ENCODE results near the gene NPHP1. TPM values are rescaled to one million over a fixed set of nuclear protein-coding genes. Genes with fewer than 3 reads are reported as not detected.

The NPHP1 gene
- polyA plus RNA-seq, 1 donor from 2014 or later = 8.0 TPM

- Histone ChIP-seq H3K4me3 (ENCODE audit: low read length) (no peak overlapping the region), H3K9ac (ENCODE audit: low read length) (no peak overlapping the region), H3K27me3 (ENCODE audit: insufficient read depth, low read depth, low read length) (no peaks in the 10 kb centered on the region), H3K27ac (ENCODE audit: low read length) (no peak overlapping the region), H3F3A (ENCODE audit: insufficient read depth, low read length, poor library complexity, severe bottlenecking) (no peaks in the 10 kb centered on the region), H3K9me3 (ENCODE audit: low read length) (no peaks in the 10 kb centered on the region), H3K79me2 (replicated peaks; ENCODE audit: insufficient read depth, low read length) (no peaks in the 10 kb centered on the region), H3K36me3 (ENCODE audit: insufficient read depth, low read length) (no peaks in the 10 kb centered on the region), H3K9me2 (ENCODE audit: insufficient read depth, low read length) (no peaks in the 10 kb centered on the region), H2AFZ (ENCODE audit: low read depth, low read length) (no peak overlapping the region), H3K4me2 (ENCODE audit: low read length) (no peak overlapping the region), H4K20me1 (ENCODE audit: insufficient read depth) (no peaks in the 10 kb centered on the region)
- TF ChIP-seq EZH2 (IDR thresholded peaks at IDR 0.05; ENCODE audit: borderline replicate concordance, insufficient read depth, low read length, poor library complexity, severe bottlenecking) (no peak), TAF1 (IDR thresholded peaks at IDR 0.05; ENCODE audit: low read depth) (no peak), POLR2AphosphoS5 (IDR thresholded peaks at IDR 0.05) (no peak)
Observed at GRCh38 chr2:110107092-110108079, 97.4 kb downstream of the NPHP1 start.

DNA sequence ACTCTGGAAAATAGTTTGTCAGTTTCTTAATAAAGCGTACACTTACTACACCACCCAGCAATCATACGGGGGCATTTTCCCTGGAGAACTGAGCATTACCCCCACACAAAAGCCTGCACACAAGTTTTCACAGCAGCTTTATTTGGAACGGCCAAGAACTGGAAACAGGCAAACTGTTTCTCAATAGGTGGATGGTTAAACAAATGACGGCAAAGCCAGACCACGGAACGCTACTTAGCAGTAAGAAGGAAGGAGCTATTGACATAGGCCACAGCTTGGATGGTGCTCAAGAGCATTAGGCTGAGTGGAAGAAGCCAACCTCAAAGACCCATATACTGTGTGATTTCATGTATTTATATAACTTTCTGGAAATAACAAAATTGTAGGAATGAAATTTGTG, 98.2 kb downstream of the NPHP1 start:
- no peaks in the 10 kb centered on the region for H4K20me1 ChIP-seq (ENCODE audit: insufficient read depth)
- H3K4me3 ChIP-seq (ENCODE audit: low read length) = no peak overlapping the region
- H3K36me3 ChIP-seq (ENCODE audit: insufficient read depth, low read length) = no peaks in the 10 kb centered on the region
- H3K27me3 ChIP-seq (ENCODE audit: insufficient read depth, low read depth, low read length) = no peaks in the 10 kb centered on the region
- no peaks in the 10 kb centered on the region for H3K79me2 ChIP-seq (replicated peaks; ENCODE audit: insufficient read depth, low read length)
- TF ChIP-seq MXI1 (conservative IDR thresholded peaks at IDR 0.05; ENCODE audit: poor library complexity, severe bottlenecking) (no peak), EZH2 (IDR thresholded peaks at IDR 0.05; ENCODE audit: borderline replicate concordance, insufficient read depth, low read length, poor library complexity, severe bottlenecking) (no peak), RAD21 (conservative IDR thresholded peaks at IDR 0.05) (no peak), SMC3 (conservative IDR thresholded peaks at IDR 0.05; ENCODE audit: poor library complexity) (no peak), POLR2AphosphoS5 (IDR thresholded peaks at IDR 0.05) (no peak), CTCF (IDR thresholded peaks at IDR 0.05; ENCODE audit: poor library complexity, severe bottlenecking) (no peak), EP300 (conservative IDR thresholded peaks at IDR 0.05; ENCODE audit: poor library complexity, severe bottlenecking) (no peak), TAF1 (IDR thresholded peaks at IDR 0.05; ENCODE audit: low read depth) (no peak)
- TF ChIP-seq, protein P1, sequence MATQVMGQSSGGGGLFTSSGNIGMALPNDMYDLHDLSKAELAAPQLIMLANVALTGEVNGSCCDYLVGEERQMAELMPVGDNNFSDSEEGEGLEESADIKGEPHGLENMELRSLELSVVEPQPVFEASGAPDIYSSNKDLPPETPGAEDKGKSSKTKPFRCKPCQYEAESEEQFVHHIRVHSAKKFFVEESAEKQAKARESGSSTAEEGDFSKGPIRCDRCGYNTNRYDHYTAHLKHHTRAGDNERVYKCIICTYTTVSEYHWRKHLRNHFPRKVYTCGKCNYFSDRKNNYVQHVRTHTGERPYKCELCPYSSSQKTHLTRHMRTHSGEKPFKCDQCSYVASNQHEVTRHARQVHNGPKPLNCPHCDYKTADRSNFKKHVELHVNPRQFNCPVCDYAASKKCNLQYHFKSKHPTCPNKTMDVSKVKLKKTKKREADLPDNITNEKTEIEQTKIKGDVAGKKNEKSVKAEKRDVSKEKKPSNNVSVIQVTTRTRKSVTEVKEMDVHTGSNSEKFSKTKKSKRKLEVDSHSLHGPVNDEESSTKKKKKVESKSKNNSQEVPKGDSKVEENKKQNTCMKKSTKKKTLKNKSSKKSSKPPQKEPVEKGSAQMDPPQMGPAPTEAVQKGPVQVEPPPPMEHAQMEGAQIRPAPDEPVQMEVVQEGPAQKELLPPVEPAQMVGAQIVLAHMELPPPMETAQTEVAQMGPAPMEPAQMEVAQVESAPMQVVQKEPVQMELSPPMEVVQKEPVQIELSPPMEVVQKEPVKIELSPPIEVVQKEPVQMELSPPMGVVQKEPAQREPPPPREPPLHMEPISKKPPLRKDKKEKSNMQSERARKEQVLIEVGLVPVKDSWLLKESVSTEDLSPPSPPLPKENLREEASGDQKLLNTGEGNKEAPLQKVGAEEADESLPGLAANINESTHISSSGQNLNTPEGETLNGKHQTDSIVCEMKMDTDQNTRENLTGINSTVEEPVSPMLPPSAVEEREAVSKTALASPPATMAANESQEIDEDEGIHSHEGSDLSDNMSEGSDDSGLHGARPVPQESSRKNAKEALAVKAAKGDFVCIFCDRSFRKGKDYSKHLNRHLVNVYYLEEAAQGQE (IDR thresholded peaks at IDR 0.05; ENCODE audit: borderline replicate concordance) = no peak
- no peak overlapping the region for H2AFZ ChIP-seq (ENCODE audit: low read depth, low read length)
- H3K9me3 ChIP-seq (ENCODE audit: low read length) = no peaks in the 10 kb centered on the region
- no peaks in the 10 kb centered on the region for H3K9me2 ChIP-seq (ENCODE audit: insufficient read depth, low read length)
- H3K27ac ChIP-seq (ENCODE audit: low read length) = no peak overlapping the region
- H3F3A ChIP-seq (ENCODE audit: insufficient read depth, low read length, poor library complexity, severe bottlenecking) = no peaks in the 10 kb centered on the region
- H3K4me2 ChIP-seq (ENCODE audit: low read length) = no peak overlapping the region
- no peak overlapping the region for H3K9ac ChIP-seq (ENCODE audit: low read length)
